IPS-20b (cell line): ENCODE results near the gene MRPL4.
"Not testable (repeated sequence)": the region's sequence is repeated elsewhere in the genome, so short reads cannot be mapped to it uniquely, and the experiment has no call there.

ENCODE experiments used
- H3K27ac ChIP-seq: one replicate; pipeline ENCODE4 v1.5.1; 2013; ENCODE audit warnings: low read length
- H3K27me3 ChIP-seq: 2 replicates; pipeline ENCODE4 v1.6.1; 2013; ENCODE audit warnings: mild to moderate bottlenecking, low read length, inconsistent platforms; ENCODE audit not compliant: insufficient read depth
- H3K36me3 ChIP-seq: 2 replicates; pipeline ENCODE4 v1.6.1; 2013; ENCODE audit warnings: low read depth, mild to moderate bottlenecking, inconsistent platforms, low read length, moderate library complexity; ENCODE audit not compliant: insufficient read depth
- H3K4me1 ChIP-seq: 2 replicates; pipeline ENCODE4 v1.6.1; 2013; ENCODE audit warnings: mild to moderate bottlenecking, control low read depth, inconsistent platforms, low read length, moderate library complexity; ENCODE audit not compliant: insufficient read depth
- H3K4me3 ChIP-seq: 2 replicates; pipeline ENCODE4 v1.5.1; 2013; ENCODE audit warnings: mild to moderate bottlenecking, low read length, inconsistent platforms
- H3K9ac ChIP-seq: 2 replicates; pipeline ENCODE4 v1.6.1; 2013; ENCODE audit warnings: low read depth, mild to moderate bottlenecking, inconsistent platforms, low read length, moderate library complexity
- H3K9me3 ChIP-seq: 2 replicates; pipeline ENCODE4 v1.6.1; 2013; ENCODE audit warnings: mild to moderate bottlenecking, low read depth, low read length, inconsistent platforms; ENCODE audit not compliant: insufficient read depth

The MRPL4 gene

DNA sequence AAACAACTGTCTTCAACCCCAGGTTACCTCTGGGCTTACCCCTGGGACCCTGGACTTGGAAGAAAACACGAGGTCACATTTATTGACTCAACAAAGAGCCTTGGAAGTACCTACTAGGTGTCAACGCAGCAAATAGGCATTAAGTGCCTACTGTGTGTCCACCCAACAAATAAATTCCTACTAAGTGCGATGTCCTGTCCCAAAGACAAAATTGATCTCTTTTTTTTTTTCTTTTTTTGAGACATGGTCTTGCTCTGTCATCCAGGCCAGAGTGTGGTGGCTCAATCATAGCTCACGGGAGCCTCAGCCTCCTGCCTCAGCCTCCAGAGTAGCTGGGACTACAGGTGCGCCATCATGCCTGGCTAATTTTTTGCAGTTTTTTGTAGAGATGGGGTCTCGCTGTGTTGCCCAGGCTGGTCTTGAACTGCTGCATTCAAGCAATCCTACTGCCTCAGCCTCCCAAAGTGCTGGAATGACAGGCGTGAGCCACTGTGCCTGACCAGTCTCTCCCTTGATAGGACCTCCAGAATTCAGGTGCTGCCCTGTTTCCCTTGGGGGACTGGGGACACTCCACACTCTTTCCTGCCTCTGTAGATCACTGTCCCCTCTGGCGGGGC is 20.3 kb upstream of the MRPL4 start:
- no peak overlapping the region for H3K27ac ChIP-seq
- H3K9ac ChIP-seq: peak overlapping the region; percentile 57; the same call in 1 of the 2 replicates
- H3K4me1 ChIP-seq: no peaks in the 10 kb centered on the region
- peak overlapping the region; percentile 74 for H3K4me3 ChIP-seq
- H3K27me3 ChIP-seq: no peaks in the 10 kb centered on the region; the same call in 1 of the 2 replicates
- H3K9me3 ChIP-seq: no peaks in the 10 kb centered on the region
- H3K36me3 ChIP-seq: no peaks in the 10 kb centered on the region

- Histone ChIP-seq H3K36me3 (no peaks in the 10 kb centered on the region), H3K4me1 (no peaks in the 10 kb centered on the region), H3K4me3 (no peak overlapping the region), H3K9ac (no peak overlapping the region), H3K27me3 (no peaks in the 10 kb centered on the region; the same call in 1 of the 2 replicates), H3K9me3 (no peaks in the 10 kb centered on the region), H3K27ac (no peak overlapping the region)
These were observed 18.1 kb upstream of the MRPL4 start for GRCh38 chr19:10233946-10234345.

DNA sequence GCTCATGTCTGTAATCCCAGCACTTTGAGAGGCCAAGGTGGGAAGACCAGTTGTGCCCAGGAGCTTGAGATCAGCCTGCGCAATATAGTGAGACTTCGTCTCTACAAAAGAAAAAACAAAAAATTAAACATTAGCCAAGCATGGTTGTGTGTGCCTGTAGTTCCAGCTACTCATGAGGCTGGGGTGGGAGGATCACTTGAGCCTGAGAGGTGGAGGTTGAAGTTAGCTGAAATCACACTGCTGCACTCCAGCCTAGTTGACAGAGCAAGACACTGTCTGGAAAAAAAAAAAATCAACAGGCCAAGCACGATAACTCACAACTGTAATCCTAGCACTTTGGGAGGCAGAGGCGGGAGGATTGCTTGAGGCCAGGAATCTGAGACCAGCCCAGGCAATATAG is 17.0 kb upstream of the MRPL4 start:
- no peak overlapping the region for H3K9ac ChIP-seq

DNA sequence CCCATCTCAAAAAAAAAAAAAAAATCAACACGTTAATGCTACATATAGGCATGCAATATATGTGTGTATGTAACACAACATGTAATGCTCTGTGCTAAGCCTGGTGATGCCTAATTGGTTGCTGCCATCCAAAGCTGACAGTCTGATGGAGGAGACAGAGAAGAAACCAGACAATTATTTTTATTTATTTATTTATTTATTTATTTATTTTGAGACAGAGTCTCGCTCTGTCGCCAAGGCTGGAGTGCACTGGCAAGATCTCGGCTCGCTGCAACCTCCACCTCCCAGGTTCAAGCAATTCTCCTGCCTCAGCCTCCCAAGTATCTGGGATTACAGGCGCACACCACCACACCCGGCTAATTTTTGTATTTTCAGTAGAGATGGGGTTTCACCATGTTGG is 16.6 kb upstream of the MRPL4 start:
- not testable (repeated sequence) for H3K9me3 ChIP-seq, H3K27ac ChIP-seq, H3K4me1 ChIP-seq, H3K4me3 ChIP-seq, H3K27me3 ChIP-seq, H3K9ac ChIP-seq, H3K36me3 ChIP-seq

More for the DNA sequence above, 17.0 kb upstream of the MRPL4 start:
- H3K4me1 ChIP-seq: no peaks in the 10 kb centered on the region
- H3K4me3 ChIP-seq: no peak overlapping the region
- H3K36me3 ChIP-seq: no peaks in the 10 kb centered on the region
- no peaks in the 10 kb centered on the region for H3K9me3 ChIP-seq
- no peak overlapping the region for H3K27ac ChIP-seq
- no peaks in the 10 kb centered on the region; the same call in 1 of the 2 replicates for H3K27me3 ChIP-seq

GRCh38 chr19:10237702-10238101 is 14.3 kb upstream of the MRPL4 start:
- H3K4me3 ChIP-seq: no peak overlapping the region
- no peaks in the 10 kb centered on the region for H3K27me3 ChIP-seq
- no peaks in the 10 kb centered on the region for H3K9me3 ChIP-seq
- no peaks in the 10 kb centered on the region for H3K4me1 ChIP-seq
- no peak overlapping the region for H3K27ac ChIP-seq
- no peaks in the 10 kb centered on the region for H3K36me3 ChIP-seq
- H3K9ac ChIP-seq: no peak overlapping the region

DNA sequence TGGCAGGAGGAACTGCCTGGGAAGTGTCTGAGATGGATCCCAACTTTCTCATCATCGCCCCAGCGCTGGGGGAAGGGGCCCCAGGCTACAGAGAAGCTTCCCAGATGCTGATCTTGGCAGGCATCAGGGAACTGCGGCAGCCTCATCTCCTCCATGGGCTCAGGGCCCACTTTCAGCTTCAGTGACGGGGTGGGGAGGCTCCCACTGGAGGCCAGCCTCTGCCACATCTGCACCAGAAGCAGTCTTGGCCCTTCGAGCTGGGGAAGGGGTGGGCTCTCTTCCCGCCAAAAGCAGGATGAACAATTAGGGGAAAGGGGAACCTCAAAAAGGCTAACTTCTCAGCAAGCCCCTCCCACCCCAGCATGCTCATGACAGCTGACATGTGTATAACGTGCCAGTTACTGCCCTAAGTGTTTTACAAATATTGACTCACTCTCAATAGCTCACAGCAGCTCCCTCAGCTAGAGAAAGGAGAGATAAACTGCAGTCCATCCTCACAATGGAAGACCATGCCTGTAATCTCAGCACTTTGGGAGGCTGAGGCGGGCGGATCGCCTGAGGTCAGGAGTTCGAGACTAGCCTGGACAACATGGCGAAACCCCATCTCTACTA is 13.7 kb upstream of the MRPL4 start:
- Histone ChIP-seq H3K4me1 (no peaks in the 10 kb centered on the region), H3K27me3 (no peaks in the 10 kb centered on the region), H3K27ac (no peak overlapping the region), H3K36me3 (no peaks in the 10 kb centered on the region), H3K9me3 (no peaks in the 10 kb centered on the region), H3K4me3 (no peak overlapping the region), H3K9ac (no peak overlapping the region)

GRCh38 chr19:10241826-10242449 is 10.1 kb upstream of the MRPL4 start:
- H3K27ac ChIP-seq, H3K4me1 ChIP-seq, H3K9ac ChIP-seq, H3K36me3 ChIP-seq, H3K4me3 ChIP-seq, H3K9me3 ChIP-seq, H3K27me3 ChIP-seq: not testable (repeated sequence)

GRCh38 chr19:10243606-10244005 is 8.4 kb upstream of the MRPL4 start:
- H3K9ac ChIP-seq: no peak overlapping the region
- no peak overlapping the region for H3K27ac ChIP-seq

GRCh38 chr19:10245189-10245939 is 6.7 kb upstream of the MRPL4 start:
- Histone ChIP-seq H3K27ac (no peak overlapping the region), H3K36me3 (no peaks in the 10 kb centered on the region), H3K9ac (no peak overlapping the region), H3K4me1 (no peaks in the 10 kb centered on the region), H3K4me3 (no peak overlapping the region), H3K27me3 (no peaks in the 10 kb centered on the region), H3K9me3 (no peaks in the 10 kb centered on the region)

More at GRCh38 chr19:10243606-10244005, 8.4 kb upstream of the MRPL4 start:
- H3K4me3 ChIP-seq: no peak overlapping the region
- H3K9me3 ChIP-seq: no peaks in the 10 kb centered on the region
- H3K27me3 ChIP-seq: no peaks in the 10 kb centered on the region
- H3K36me3 ChIP-seq: no peaks in the 10 kb centered on the region
- H3K4me1 ChIP-seq: no peaks in the 10 kb centered on the region

DNA sequence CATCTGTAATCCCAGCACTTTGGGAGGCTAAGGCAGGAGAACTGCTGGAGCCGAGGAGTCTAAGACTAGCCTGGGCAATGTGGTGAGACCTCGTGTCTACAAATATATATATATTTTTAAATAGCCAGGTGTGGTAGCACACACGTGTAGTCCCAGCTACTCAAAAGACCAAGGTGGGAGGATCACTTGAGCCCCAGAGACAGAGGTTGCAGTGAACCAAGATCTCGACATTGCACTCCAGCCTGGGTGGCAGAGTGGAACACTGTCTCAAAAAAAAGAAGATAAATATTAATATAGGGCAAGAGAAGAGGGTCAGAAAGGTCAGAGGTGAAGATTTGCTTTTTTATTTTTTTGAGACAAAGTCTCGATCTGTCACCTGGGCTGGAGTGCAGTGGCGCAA is 5.5 kb upstream of the MRPL4 start:
- Histone ChIP-seq H3K27me3 (no peaks in the 10 kb centered on the region), H3K9me3 (no peaks in the 10 kb centered on the region), H3K36me3 (no peaks in the 10 kb centered on the region), H3K9ac (no peak overlapping the region), H3K4me1 (no peaks in the 10 kb centered on the region), H3K4me3 (no peak overlapping the region), H3K27ac (no peak overlapping the region)

DNA sequence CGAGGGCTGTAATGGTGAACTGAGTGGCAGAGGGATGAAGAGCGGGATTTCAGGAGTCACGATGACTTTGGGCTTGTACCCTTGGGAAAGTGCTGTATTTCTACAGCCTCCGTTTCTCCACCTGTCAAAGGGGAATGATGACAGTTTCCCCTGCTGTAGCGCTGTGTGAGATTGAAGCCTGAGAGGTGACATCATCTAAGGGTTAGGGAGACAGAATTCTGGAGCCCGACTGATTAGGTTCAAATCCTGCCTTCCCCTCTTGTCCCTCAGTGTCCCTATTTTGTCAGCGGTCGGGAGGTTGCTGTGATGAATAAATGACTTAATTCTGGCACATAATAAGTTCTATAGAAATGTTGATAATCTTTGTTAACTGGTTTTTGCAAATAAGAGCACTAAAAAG is 693 bp downstream of the MRPL4 start:
- Histone ChIP-seq H3K4me1 (no peaks in the 10 kb centered on the region; the same call in 1 of the 2 replicates), H3K9me3 (no peaks in the 10 kb centered on the region), H3K27me3 (no peaks in the 10 kb centered on the region), H3K36me3 (peaks cover 34% of the 10 kb centered on the region), H3K9ac (peak overlapping the region; percentile 96; the same call in 1 of the 2 replicates), H3K4me3 (peak overlapping the region; percentile 100), H3K27ac (peak overlapping the region; percentile 78)
